C4-2B (cell line): ENCODE data around the gene TRHDE.

ENCODE experiments used
- H3K27ac ChIP-seq: fragments of 450-650 bp; 2 replicates; pipeline ENCODE4 v1.5.1; 2017
- CTCF ChIP-seq: fragments of 450-650 bp; conservative IDR thresholded peaks from 2 replicates; pipeline ENCODE4 v1.5.1; 2017; ENCODE audit warnings: mild to moderate bottlenecking
- ZFX ChIP-seq: fragments of 450-650 bp; IDR thresholded peaks from 2 replicates; pipeline ENCODE4 v1.6.1; 2017

The TRHDE gene

DNA sequence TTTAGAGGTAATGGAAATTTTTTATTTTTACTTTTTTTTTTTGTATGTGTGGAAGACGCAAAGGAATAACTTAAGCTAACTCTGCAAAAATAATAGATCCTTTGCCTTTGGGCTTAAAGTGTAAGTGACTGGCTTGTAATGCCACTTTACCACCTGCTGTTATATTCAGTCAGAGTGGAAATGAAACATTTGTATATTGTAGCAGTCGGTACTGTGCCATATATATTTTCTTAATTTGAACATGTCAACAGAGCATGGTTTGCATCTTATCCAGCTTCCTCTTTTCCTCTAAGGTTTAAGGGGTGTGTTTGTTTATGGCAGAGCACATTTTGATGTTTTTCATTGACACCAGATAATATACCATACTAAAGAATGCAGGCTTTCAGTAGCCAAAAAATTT lies 176.6 kb downstream of the TRHDE start:
- TF ChIP-seq ZFX (no peak), CTCF (no peak)
- H3K27ac ChIP-seq = no peak overlapping the region

- no peak overlapping the region for H3K27ac ChIP-seq
- no peak for TF ChIP-seq ZFX
- no peak for TF ChIP-seq CTCF
Measured at GRCh38 chr12:72453066-72453465, 180.9 kb downstream of the TRHDE start.

- no peak overlapping the region for H3K27ac ChIP-seq
- no peak for TF ChIP-seq CTCF
- no peak for TF ChIP-seq ZFX
Measured at GRCh38 chr12:72453550-72453949, 181.4 kb downstream of the TRHDE start.

DNA sequence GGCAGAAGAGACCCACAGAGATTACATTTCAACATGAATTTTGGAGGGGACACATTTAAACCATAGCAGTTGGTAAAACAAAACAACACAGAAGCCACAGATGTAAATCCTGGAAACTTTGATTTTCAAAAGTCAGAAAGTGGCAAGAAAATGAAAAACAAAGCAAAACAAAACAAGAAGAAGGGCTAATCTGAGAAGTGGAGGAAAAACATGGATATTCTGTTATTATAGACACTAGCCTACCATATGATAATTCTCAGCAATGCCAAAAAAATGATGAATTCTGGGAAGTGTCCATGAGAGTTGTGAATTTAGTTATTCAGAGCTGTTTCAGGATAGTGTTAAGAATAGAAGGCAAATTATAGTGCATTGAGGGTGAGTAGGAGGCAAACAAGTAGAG lies 192.3 kb downstream of the TRHDE start:
- H3K27ac ChIP-seq = no peak overlapping the region
- no peak for TF ChIP-seq ZFX
- no peak for TF ChIP-seq CTCF

GRCh38 chr12:72465155-72465554 lies 193.0 kb downstream of the TRHDE start:
- H3K27ac ChIP-seq = no peak overlapping the region
- no peak for TF ChIP-seq ZFX
- no peak for TF ChIP-seq CTCF

GRCh38 chr12:72465940-72466630 lies 193.9 kb downstream of the TRHDE start:
- TF ChIP-seq CTCF (no peak), ZFX (no peak)
- no peak overlapping the region for H3K27ac ChIP-seq

- H3K27ac ChIP-seq = no peak overlapping the region
- TF ChIP-seq ZFX (no peak), CTCF (no peak)
Measured at GRCh38 chr12:72467985-72468384, 195.8 kb downstream of the TRHDE start.
